ENCODE data around the gene CCDC91.

- TF ChIP-seq CTCF (optimal IDR thresholded peaks at IDR 0.05 in 1 of 3, IDR thresholded peaks at IDR 0.05 in 1 of 3, conservative IDR thresholded peaks at IDR 0.05 in 1 of 3; ENCODE audit: extremely low read depth in 1 of 3, insufficient read depth in 2 of 3, low read length in 3 of 3) = no peak
- TF ChIP-seq EZH2 (IDR thresholded peaks at IDR 0.05; ENCODE audit: low read length) = no peak
Observed at GRCh38 chr12:28164644-28165275, 25.5 kb upstream of the CCDC91 start.
